ENCODE data around the gene ATP10D.

DNA sequence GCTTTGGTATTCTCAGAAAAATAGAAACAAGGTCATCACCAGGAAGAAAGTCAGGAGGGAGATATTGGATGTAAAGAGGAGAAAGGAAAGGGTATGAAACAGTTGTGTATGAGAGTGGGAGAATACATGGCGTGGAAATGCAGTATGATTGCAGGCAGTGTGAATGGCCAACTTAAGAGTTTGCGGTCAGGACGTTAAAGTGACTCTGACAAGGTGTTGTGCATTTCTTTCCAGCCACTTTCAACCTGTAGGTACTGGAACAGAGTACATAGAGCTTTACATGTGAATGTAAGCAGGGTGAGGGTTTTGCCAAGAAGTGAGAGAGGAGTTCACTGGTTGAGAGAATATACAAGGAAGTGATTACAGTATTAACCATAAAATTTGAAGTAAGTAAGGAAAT, 15.7 kb downstream of the ATP10D start:
- no peak for TF ChIP-seq LEF1 (IDR thresholded peaks at IDR 0.05; ENCODE audit: borderline replicate concordance)
- no peak for TF ChIP-seq FOXM1 (IDR thresholded peaks at IDR 0.05; ENCODE audit: borderline replicate concordance)
- no peak for TF ChIP-seq HDGF (IDR thresholded peaks at IDR 0.05; ENCODE audit: borderline replicate concordance)
- no peak for TF ChIP-seq SP1 (IDR thresholded peaks at IDR 0.05)
- TF ChIP-seq ARNT (IDR thresholded peaks at IDR 0.05) = no peak
- no peak for TF ChIP-seq CTBP1 (IDR thresholded peaks at IDR 0.05; ENCODE audit: borderline replicate concordance)
